ENCODE measurements around the gene TAF1B.

DNA sequence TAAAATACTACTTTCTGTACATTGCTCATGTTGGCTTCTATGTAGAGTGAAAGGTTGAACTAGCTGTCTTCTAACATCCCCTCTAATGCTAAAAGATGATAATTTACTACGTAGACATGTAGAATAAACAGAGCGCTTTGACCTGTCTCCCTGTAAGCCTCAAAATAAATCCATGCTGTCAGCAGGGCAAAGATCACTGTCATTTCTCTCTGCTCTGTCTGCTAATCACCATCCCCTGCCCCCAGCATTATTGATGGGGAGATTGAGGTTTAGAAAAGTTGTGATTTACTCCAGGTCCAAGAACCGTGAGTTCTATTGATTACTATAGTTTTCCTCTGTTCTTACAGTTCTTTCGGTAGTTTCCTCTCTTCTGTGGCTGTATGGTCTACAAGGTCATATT, 69.2 kb downstream of the TAF1B start:
- TF ChIP-seq, protein P1, sequence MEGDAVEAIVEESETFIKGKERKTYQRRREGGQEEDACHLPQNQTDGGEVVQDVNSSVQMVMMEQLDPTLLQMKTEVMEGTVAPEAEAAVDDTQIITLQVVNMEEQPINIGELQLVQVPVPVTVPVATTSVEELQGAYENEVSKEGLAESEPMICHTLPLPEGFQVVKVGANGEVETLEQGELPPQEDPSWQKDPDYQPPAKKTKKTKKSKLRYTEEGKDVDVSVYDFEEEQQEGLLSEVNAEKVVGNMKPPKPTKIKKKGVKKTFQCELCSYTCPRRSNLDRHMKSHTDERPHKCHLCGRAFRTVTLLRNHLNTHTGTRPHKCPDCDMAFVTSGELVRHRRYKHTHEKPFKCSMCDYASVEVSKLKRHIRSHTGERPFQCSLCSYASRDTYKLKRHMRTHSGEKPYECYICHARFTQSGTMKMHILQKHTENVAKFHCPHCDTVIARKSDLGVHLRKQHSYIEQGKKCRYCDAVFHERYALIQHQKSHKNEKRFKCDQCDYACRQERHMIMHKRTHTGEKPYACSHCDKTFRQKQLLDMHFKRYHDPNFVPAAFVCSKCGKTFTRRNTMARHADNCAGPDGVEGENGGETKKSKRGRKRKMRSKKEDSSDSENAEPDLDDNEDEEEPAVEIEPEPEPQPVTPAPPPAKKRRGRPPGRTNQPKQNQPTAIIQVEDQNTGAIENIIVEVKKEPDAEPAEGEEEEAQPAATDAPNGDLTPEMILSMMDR (IDR thresholded peaks at IDR 0.05): no peak
- TF ChIP-seq ZFX (IDR thresholded peaks at IDR 0.05; ENCODE audit: borderline replicate concordance): no peak
